Measurements from ENCODE around the gene C1orf159.

The C1orf159 gene

DNA sequence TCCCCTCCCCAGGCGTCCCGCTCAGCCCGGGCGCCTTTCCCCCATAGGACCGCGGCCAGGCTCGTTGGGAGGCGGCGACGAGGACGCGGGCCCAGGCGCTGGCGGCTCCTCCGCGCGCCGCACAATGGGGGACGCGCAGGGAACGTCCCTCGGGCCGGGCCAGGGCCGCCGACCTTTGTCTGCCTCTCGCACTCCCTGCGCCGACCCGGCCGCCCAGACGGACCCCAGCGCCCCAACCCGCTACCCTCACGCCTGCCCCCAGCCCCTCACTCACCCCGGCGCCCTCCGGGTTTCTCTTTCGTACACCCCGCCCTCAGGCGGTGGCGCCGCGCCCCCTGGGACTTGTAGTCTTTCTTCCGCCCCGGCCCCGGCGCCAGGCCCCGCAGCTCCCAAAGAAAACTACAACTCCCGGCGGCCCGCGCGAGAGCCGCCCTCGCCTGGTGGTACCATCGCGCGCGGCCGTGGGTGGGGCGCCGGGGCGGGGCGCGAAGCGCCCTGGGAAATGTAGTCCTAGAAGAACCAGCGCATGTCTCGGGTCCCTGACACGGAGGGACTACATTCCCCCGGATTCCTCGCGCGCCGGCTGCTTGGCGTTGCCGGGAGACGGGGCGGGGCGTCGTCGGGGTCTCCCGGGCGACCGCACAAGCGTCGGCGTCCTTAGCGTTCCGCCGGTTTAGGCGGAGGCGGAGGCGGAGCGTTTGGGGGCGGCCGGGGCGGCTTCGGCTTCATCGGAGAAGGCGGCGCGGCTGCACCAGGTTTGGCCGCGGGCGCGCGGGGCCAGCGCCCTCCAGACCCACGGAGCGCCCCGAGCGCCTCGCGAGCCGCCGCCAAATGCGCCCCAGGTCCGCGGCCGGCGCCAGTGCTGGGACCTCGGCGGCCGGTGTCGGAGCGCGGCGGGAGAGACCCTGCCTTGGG lies at the start of gene C1orf159:
TSS of gene C1orf159 (minus strand) at position 304 of the 915 bp plus-strand sequence. CDS start 24,546 bp downstream, outside the sequence.
- Histone ChIP-seq H3K36me3 (ENCODE audit: control insufficient read depth, insufficient read depth, low read length) (no peaks in the 10 kb centered on the region), H3K4me3 (ENCODE audit: low read length) (no peak within 1 kb of the TSS), H3K9ac (ENCODE audit: low read length) (peak within 1 kb of the TSS; percentile 57), H3K9me3 (ENCODE audit: control insufficient read depth, low read length) (no peaks in the 10 kb centered on the region), H3K27me3 (ENCODE audit: control insufficient read depth, insufficient read depth, low read length) (peaks cover 18% of the 10 kb centered on the region), H3K4me1 (ENCODE audit: control insufficient read depth, insufficient read depth, low read length) (peaks cover 4% of the 10 kb centered on the region)

GRCh38 chr1:1165485-1165884 lies 49.6 kb upstream of the C1orf159 start:
- H3K27me3 ChIP-seq (ENCODE audit: control insufficient read depth, insufficient read depth, low read length) = no peaks in the 10 kb centered on the region
- H3K9me3 ChIP-seq (ENCODE audit: control insufficient read depth, low read length) = no peaks in the 10 kb centered on the region
- peak overlapping the region; percentile 95 for H3K9ac ChIP-seq (ENCODE audit: low read length)
- H3K36me3 ChIP-seq (ENCODE audit: control insufficient read depth, insufficient read depth, low read length) = peaks cover 10% of the 10 kb centered on the region
- peak overlapping the region; percentile 57 for H3K4me3 ChIP-seq (ENCODE audit: low read length)
- peaks cover 52% of the 10 kb centered on the region for H3K4me1 ChIP-seq (ENCODE audit: control insufficient read depth, insufficient read depth, low read length)

- H3K4me1 ChIP-seq (ENCODE audit: control insufficient read depth, insufficient read depth, low read length) = peaks cover 52% of the 10 kb centered on the region
- peak overlapping the region; percentile 95 for H3K9ac ChIP-seq (ENCODE audit: low read length)
- H3K4me3 ChIP-seq (ENCODE audit: low read length) = peak overlapping the region; percentile 57
- no peaks in the 10 kb centered on the region for H3K9me3 ChIP-seq (ENCODE audit: control insufficient read depth, low read length)
- H3K27me3 ChIP-seq (ENCODE audit: control insufficient read depth, insufficient read depth, low read length) = no peaks in the 10 kb centered on the region
- H3K36me3 ChIP-seq (ENCODE audit: control insufficient read depth, insufficient read depth, low read length) = peaks cover 10% of the 10 kb centered on the region
These were observed 49.0 kb upstream of the C1orf159 start for GRCh38 chr1:1164701-1165451.

GRCh38 chr1:1164361-1164700 lies 48.4 kb upstream of the C1orf159 start:
- Histone ChIP-seq H3K27me3 (ENCODE audit: control insufficient read depth, insufficient read depth, low read length) (no peaks in the 10 kb centered on the region), H3K4me1 (ENCODE audit: control insufficient read depth, insufficient read depth, low read length) (peaks cover 52% of the 10 kb centered on the region), H3K9ac (ENCODE audit: low read length) (peak overlapping the region; percentile 95), H3K4me3 (ENCODE audit: low read length) (peak overlapping the region; percentile 57), H3K36me3 (ENCODE audit: control insufficient read depth, insufficient read depth, low read length) (peaks cover 10% of the 10 kb centered on the region), H3K9me3 (ENCODE audit: control insufficient read depth, low read length) (no peaks in the 10 kb centered on the region)

DNA sequence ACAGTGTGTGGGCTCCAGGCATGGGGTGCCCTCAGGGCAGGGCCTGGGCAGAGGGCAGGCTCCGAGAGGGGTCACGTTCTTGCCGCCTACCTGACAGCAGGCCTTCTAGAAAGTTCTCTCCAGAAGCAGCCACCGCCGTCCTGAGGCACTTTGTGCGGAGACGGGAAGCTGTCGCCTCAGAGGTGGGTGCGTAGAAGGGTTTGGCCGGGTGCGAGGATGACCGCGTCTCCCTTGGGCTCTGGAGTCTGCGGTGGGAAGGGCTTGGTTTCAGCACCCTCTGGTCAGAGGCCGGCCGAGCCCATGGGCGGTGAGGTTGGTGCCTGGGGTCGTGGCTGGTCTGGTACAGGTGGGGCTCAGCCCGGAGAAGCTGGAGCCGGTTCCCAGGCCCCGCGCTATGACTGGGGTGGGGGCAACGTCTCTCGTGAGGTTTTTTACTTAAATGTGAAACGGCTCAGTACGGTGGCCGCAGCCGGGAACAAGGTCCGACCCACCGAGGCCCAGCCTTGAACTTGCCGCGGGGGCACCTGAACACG lies 47.7 kb upstream of the C1orf159 start:
- Histone ChIP-seq H3K36me3 (ENCODE audit: control insufficient read depth, insufficient read depth, low read length) (peaks cover 10% of the 10 kb centered on the region), H3K9ac (ENCODE audit: low read length) (peak overlapping the region; percentile 95), H3K4me1 (ENCODE audit: control insufficient read depth, insufficient read depth, low read length) (peaks cover 52% of the 10 kb centered on the region), H3K4me3 (ENCODE audit: low read length) (peak overlapping the region; percentile 57), H3K27me3 (ENCODE audit: control insufficient read depth, insufficient read depth, low read length) (no peaks in the 10 kb centered on the region), H3K9me3 (ENCODE audit: control insufficient read depth, low read length) (no peaks in the 10 kb centered on the region)

GRCh38 chr1:1162597-1163537 lies 47.0 kb upstream of the C1orf159 start:
- Histone ChIP-seq H3K4me3 (ENCODE audit: low read length) (peak overlapping the region; percentile 57), H3K9me3 (ENCODE audit: control insufficient read depth, low read length) (no peaks in the 10 kb centered on the region), H3K4me1 (ENCODE audit: control insufficient read depth, insufficient read depth, low read length) (peaks cover 53% of the 10 kb centered on the region), H3K27me3 (ENCODE audit: control insufficient read depth, insufficient read depth, low read length) (no peaks in the 10 kb centered on the region), H3K36me3 (ENCODE audit: control insufficient read depth, insufficient read depth, low read length) (peaks cover 10% of the 10 kb centered on the region), H3K9ac (ENCODE audit: low read length) (peak overlapping the region; percentile 95)

- H3K36me3 ChIP-seq (ENCODE audit: control insufficient read depth, insufficient read depth, low read length) = peaks cover 10% of the 10 kb centered on the region
- no peaks in the 10 kb centered on the region for H3K9me3 ChIP-seq (ENCODE audit: control insufficient read depth, low read length)
- peak overlapping the region; percentile 95 for H3K9ac ChIP-seq (ENCODE audit: low read length)
- no peaks in the 10 kb centered on the region for H3K27me3 ChIP-seq (ENCODE audit: control insufficient read depth, insufficient read depth, low read length)
- H3K4me3 ChIP-seq (ENCODE audit: low read length) = peak overlapping the region; percentile 51
- peaks cover 52% of the 10 kb centered on the region for H3K4me1 ChIP-seq (ENCODE audit: control insufficient read depth, insufficient read depth, low read length)
These were observed 45.8 kb upstream of the C1orf159 start for GRCh38 chr1:1161683-1162079.

DNA sequence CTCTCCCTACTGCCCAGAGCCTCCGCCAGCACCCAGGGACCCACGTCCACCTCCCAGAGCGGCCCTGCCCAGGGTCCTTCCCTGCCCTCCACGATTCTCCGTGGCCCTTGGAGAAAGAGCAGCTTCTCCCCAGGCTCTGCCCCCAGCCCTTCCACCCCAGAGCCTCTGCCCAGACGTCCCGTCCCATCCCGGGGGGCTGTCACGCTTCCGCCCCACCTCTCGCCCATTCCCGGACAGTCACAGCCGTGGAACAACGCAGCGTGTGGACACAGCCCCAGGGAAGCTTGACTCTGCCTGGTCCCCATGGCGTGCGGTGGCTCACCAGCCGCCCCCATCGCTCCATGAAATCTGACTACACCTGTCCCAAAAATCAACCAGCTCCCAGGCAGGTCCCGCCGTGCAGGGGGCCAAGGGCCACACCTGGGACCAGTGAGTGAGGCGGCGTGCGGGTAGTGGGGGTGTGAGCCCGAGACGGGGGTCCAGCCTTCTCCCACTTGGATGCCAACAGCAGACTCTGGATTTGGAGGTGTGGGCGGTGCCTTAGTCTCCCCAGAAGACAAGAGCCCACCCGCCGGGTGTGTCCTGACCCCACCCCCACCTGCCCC lies 45.3 kb upstream of the C1orf159 start:
- no peaks in the 10 kb centered on the region for H3K27me3 ChIP-seq (ENCODE audit: control insufficient read depth, insufficient read depth, low read length)

GRCh38 chr1:1160281-1160930 lies 44.5 kb upstream of the C1orf159 start:
- Histone ChIP-seq H3K9me3 (ENCODE audit: control insufficient read depth, low read length) (no peaks in the 10 kb centered on the region), H3K4me1 (ENCODE audit: control insufficient read depth, insufficient read depth, low read length) (peaks cover 54% of the 10 kb centered on the region), H3K27me3 (ENCODE audit: control insufficient read depth, insufficient read depth, low read length) (no peaks in the 10 kb centered on the region), H3K4me3 (ENCODE audit: low read length) (no peak overlapping the region), H3K9ac (ENCODE audit: low read length) (no peak overlapping the region), H3K36me3 (ENCODE audit: control insufficient read depth, insufficient read depth, low read length) (peaks cover 6% of the 10 kb centered on the region)

More for the DNA sequence above, 45.3 kb upstream of the C1orf159 start:
- H3K9me3 ChIP-seq (ENCODE audit: control insufficient read depth, low read length) = no peaks in the 10 kb centered on the region
- peaks cover 54% of the 10 kb centered on the region for H3K4me1 ChIP-seq (ENCODE audit: control insufficient read depth, insufficient read depth, low read length)
- H3K9ac ChIP-seq (ENCODE audit: low read length) = no peak overlapping the region
- peaks cover 10% of the 10 kb centered on the region for H3K36me3 ChIP-seq (ENCODE audit: control insufficient read depth, insufficient read depth, low read length)
- no peak overlapping the region for H3K4me3 ChIP-seq (ENCODE audit: low read length)

GRCh38 chr1:1157914-1158710 lies 42.2 kb upstream of the C1orf159 start:
- Histone ChIP-seq H3K9ac (ENCODE audit: low read length) (peak overlapping the region; percentile 98), H3K4me1 (ENCODE audit: control insufficient read depth, insufficient read depth, low read length) (peaks cover 54% of the 10 kb centered on the region), H3K9me3 (ENCODE audit: control insufficient read depth, low read length) (no peaks in the 10 kb centered on the region), H3K27me3 (ENCODE audit: control insufficient read depth, insufficient read depth, low read length) (no peaks in the 10 kb centered on the region), H3K36me3 (ENCODE audit: control insufficient read depth, insufficient read depth, low read length) (no peaks in the 10 kb centered on the region), H3K4me3 (ENCODE audit: low read length) (peak overlapping the region; percentile 46)
